ENCODE measurements around the gene BLM.

DNA sequence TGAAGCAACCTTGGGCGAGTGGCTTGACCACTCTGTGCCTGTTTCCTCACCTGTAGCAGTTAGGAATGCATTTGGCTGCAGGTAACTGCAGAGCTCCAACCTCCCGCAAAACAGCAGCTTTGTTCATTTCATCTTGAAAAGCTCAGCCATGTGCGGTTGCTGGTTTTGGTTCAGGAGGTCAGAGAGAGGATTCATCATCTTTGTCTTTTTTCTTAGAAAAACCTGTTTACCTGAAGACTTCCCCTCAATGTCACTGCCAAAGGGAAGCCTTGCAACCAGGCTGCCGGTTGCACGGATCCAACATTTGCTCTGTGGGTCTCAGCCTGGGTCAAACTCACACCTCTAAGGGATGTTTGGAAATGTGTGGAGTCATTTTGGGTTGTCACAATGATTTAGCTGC, 134.8 kb downstream of the BLM start:
- TF ChIP-seq, protein P1, sequence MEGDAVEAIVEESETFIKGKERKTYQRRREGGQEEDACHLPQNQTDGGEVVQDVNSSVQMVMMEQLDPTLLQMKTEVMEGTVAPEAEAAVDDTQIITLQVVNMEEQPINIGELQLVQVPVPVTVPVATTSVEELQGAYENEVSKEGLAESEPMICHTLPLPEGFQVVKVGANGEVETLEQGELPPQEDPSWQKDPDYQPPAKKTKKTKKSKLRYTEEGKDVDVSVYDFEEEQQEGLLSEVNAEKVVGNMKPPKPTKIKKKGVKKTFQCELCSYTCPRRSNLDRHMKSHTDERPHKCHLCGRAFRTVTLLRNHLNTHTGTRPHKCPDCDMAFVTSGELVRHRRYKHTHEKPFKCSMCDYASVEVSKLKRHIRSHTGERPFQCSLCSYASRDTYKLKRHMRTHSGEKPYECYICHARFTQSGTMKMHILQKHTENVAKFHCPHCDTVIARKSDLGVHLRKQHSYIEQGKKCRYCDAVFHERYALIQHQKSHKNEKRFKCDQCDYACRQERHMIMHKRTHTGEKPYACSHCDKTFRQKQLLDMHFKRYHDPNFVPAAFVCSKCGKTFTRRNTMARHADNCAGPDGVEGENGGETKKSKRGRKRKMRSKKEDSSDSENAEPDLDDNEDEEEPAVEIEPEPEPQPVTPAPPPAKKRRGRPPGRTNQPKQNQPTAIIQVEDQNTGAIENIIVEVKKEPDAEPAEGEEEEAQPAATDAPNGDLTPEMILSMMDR (IDR thresholded peaks at IDR 0.05), result no peak
- TF ChIP-seq POLR2AphosphoS5 (IDR thresholded peaks at IDR 0.05) (no peak), POLR2A (IDR thresholded peaks at IDR 0.05) (no peak), EP300 (IDR thresholded peaks at IDR 0.05) (no peak)
